COLO829 (cell line): ENCODE data around the gene GDPD2.
A peak's percentile ranks its signal among the peaks of the same experiment; 100 is the strongest.

ENCODE experiments used
- DNase-seq: peaks from one replicate; pipeline ENCODE4 v3.0.0; 2012; ENCODE audit warnings: low spot score

The GDPD2 gene

DNA sequence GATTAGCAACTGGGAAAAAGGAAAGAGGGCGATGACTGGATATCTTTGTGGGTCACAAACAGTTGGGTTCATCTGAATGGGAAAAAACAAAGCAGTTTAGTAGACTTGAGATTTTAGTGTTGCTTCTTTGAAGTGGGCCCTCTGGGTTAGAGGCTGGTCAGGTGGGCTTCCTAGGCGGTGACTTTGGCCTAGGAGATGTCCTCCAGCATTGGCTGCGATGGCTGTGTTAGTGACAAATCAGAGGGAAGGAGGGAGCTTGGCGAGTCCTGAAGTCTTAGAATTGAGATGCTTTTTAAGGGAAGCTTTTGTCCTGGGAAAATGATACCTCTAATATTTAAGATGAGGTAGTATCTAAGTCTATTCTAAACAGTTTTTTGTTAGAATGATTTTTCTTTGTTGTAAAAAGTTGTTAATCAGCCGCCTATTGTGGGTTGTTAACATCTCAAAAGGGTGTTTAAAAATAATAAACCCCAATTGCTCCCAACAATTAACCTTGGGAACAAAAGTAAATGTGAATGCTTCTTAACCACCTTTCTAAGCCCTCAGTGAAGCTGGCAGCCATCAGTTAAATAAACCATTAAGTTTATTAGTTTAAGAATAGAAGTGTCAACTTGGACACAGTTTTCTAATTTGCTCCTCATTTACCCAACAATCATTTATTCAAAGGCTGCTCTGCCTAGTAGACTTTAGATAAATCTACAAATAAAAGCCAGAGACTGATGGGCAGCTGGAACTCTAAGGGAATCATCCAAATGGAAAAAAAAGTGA is 53.2 kb downstream of the GDPD2 start:
- DNase-seq, result no peak

DNA sequence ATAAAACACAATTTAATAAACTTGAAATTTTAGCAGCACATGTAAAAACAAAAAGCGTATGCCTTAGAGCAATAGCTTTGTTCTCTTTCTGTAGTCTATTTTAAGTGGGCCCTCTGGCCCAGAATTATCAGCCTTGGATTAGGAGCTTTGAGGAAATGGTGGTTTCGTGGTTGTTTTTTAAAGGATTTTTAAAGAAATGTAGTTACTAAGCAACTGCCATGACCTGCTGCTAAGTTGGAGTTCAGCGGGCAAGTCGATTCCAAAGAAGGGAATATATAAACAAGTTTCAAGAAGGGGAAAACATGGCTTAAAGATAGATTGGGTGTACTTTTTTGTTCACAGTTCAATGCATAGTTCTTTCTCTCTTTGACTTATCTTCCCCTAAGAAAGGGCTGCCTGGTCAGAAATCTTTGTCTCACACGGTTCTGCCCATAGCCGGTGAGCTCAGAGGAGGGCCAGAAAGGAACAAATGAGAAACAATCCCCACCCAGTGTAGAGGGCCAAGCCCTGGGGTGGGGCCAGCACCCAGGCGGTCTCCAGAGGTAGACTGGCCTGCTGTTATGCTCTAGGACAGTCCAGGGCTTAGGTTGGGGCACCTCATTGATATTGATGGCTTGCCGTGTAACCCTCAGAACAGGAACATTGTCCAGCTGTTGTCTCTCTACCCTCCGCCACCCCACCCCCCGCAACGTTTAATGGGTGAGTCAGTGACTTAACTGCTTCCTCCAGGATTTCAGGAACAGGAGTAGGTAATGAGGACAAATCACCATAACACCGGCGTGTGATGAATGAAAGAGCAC is 54.0 kb downstream of the GDPD2 start:
- DNase-seq, result peak; percentile 61

DNA sequence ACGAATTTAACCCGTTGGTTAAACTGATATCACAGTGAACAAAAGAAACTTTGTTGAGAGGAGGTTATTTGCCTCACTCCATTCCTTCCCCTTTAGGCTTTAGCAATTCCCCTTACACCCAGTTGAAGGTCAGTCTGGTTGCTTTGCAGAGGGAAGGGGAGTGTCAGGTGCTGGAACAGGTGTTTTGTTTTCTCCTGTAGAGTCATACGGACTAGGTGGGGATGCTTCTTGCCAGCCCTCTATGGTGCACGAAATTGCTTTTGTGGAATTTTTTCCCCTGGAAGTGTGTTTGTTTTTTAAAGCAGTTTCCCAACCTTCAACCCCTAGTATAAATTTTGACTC is 54.6 kb downstream of the GDPD2 start:
- no peak for DNase-seq

DNA sequence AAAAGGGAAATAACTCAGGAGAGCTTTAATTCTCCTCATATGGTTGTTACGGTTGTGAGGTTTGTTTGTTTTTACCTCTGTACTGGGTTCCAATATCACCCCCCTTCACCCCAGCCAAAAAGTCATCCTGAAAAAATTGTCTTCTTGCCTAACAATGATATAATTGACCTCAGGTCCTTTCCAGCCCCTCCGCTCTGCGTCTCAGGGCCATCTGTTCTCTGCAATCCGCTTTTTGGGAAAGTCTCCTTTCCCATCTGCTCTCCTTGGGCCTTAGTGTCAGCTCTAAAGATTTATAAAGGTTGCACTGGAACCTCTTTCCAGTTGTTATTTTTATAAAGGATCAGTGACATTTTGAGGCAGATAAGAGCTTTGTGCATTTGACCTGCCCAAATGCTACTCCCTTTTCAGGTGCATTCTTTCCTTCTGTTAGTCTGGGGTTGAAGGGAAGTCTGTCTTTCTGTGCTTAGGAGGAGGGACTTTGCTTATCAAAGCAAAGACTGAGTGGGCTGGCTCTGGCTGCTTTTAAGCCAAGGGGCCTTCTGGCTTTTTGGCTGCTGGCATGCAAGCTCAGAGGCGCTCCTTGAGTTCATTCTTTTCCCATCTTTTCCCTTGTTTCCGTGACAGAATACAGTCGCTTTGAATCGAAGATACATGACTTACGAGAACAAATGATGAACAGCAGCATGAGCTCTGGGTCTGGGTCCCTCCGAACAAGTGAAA is 55.6 kb downstream of the GDPD2 start:
- DNase-seq, result no peak

DNA sequence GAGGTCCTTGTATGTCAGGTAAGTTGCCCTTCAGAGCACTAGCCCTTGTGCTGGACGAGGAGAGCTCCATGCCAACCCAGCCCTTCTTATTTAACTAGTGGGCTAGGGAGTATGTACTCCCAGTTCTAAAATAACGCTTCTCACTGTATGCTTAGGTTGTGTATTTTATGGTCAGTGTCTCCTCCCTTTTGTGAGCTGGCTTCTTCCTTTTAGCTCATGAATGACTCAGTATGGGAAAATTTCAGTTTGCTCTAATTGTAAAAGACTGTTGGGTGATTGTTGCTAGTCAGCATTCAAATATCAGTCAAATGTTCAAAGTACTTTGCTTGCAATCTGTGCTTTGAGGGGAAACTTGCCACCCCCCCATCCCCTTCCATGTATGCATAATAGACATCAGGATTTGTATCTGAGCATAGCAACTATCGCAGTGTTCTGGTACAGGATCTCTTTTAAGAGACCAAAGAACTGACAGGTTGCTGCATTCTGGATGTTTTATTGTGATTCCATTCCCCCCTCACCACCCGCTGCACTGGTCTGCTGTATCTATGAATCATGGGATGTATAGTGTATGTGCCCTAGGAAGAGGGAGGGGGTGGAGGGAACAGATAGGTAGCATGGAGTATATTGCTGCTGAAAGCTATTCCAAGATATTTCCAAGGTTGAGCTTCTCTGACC is 56.3 kb downstream of the GDPD2 start:
- peak; percentile 52 for DNase-seq

DNA sequence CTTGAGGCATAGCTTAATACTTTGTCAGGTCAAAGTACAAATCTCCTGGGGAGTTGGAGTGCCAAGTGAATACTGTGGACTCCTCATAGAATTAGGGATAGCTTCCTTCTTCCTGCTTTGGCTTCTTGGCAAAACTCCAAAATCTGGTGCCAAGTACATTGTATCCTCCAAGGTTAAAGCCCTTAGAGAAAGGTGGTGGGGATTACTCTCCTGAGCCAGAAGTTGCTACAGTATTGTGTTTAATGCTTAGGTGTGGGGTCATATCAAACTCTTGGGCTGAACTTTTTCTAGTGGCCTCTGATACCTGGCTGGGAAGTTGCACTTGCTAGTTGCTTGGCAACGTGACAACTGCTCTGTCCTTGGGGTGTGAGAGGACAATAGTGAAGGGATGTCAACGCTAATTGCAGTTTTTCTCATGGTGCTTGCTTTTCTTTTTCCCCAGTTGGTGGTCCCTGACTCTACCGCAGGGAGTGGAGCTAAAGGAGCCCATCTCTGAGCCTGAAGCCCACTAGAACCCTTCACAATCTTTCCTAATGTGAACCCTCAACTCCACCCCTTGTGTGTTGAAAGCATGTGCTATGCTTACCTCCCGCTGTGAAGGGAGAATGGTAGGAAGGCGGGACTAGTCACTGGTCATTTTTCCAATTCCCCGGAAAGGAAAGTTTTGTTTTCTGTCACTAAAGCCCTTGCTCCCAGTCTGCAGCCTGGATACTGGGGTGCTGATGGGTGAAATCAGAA is 57.0 kb downstream of the GDPD2 start:
- DNase-seq, result no peak

DNA sequence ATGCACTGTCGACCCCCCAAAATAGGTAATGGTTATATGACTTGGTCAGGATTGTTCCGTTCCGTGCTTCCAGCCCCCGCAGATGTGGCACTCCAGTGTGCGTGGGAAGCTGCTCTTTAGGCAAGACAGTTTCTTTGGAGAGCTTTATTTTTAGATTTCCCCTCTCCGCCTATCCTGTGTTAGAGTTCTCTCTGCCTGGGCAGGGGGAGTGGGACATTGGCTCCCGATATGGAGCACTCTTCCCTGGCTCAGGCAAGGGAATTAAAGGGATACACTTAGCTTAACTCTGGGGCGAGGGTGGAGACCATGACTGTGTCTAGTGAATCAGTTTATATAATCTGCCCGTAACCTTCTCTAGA is 57.5 kb downstream of the GDPD2 start:
- DNase-seq, result no peak

DNA sequence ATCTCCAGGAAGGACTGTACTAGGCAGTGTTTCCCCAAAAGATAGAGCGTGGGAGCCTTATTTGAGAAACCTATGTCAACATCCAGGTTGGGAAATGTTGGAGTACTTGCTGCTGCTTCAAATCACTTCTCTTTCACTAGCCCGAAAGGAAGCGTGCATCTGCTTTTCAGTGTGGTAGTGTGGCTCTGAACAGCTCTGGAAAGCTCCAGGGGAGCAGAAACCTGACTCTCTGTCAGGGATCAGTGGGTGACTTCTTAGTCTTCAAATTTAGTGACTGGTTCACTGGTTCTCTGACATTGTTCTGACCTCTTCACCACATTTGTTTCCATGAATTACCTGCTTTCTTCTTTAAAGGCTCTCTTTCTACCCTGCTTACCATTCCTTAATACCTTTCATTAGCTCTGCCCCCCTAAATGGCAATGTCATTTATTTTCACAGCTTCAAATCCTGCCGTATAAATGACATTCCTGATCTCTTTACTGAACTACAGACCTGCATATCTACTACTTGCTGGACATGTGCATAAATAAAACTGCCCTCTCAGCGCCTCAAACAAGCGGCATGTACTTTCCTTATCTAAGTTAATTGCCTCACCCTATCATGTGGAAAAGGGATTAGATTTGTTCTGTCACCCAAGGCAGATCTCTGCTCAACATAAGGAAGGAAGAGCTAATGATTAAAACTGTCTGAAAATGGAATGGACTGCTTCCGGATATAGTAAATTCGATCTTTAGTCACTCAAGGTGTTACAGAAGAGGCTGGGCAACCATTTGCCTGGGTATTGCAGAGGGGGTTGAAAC is 58.6 kb downstream of the GDPD2 start:
- no peak for DNase-seq

DNA sequence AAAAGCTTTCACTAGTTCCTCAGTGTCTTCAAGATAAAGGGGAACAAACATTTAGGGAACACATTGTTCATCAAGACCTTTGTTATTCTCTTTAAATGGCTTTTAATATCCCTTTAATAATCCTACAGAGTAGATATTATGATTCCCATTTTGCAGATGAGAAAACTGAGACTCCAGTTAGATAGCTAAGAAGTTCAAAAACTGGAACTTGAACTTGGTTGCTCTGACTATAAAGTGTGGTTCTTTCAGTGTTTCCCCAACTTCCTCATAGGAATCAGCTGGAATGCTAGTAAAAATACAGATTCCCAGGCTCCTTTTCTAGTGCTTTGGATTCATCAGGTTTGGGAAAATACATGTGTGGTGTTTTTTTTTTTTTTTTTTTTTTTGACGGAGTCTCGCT is 59.2 kb downstream of the GDPD2 start:
- DNase-seq, result no peak
